HG03354 (cell line): ENCODE measurements around the gene SI.
"Not testable (repeated sequence)": the region's sequence is repeated elsewhere in the genome, so short reads cannot be mapped to it uniquely, and the experiment has no call there.

Experiments used
- ATAC-seq: cut with Tn5 transposase; IDR thresholded peaks from one replicate; pipeline ENCODE4 v1.9.1; 2021; ENCODE audit warnings: mild to moderate bottlenecking; ENCODE audit not compliant: unreplicated experiment, poor library complexity, severe bottlenecking

Gene SI

DNA sequence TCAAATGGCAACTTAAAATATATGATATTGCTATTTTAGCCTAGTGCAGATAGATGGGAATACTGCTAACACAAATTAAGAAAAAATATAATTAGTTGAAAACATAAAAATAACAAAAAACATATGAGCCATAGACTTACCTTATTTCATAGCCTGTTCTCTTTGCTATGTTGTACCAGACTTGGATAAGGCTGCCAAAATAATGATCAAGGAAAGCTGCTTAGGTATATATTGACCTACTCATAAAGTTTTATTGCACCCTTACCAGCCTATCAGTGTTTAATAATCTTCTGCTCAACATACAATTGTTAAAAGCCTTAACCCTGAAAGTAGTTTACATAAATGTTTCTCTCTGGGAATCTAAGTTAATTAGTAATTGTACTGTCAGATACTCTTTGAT is at the start of gene SI:
TSS of gene SI (minus strand) at position 204 of the 400 bp plus-strand sequence. CDS start 2,484 bp downstream, outside the sequence.
- no peak for ATAC-seq

DNA sequence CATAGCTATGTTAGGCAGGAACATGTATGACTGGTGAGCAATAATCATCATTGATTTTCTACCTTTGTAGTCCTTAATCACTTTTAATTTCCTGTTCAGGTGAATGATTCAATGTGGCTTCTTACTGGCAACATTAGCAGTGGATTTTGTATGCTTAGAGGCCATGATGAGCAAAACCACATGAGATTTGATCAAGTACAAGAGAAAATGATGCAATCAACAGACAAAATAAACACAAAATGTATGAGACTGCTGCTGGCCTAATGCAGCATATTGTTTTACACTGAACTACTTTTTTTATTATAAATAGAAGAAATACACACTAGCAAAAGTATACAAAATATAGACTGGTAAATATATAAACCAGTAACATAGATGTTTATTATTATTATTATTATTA is 47.5 kb upstream of the SI start:
- ATAC-seq = no peak

DNA sequence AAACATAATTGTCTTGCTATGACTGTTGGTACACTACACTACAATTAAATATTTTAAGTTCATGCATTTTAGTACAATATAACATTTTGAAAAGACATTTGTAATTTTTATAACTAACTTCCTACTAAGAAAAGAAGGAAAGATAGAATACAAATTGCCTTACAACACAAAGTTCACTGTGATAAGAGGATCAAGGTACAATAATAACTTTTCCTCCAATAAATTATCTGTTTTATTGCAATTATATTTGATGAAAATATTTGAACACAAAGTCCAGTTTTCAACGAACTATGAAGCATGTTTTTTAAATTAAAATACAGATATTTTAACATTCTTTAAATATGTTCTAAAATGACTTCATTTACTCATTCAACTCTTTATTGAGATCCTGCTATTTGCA is 33.1 kb upstream of the SI start:
- no peak for ATAC-seq

DNA sequence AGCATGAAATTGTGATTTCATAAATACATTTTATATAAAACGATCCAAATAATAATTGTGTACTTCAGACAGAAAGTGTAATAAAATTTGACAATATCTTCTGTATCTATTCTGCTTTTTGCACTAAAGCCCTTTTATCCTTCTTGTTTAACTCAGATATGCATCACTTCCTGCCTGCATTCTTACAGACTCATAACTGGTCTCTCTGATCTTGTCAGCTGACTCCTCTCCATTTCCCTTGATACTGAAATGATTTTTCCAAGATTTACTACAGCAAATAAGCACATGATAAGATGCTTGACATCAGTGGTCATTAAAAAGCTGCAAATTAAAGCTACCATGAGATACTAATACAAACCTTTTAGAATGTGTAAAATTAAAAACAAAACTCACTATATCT is 25.3 kb upstream of the SI start:
- no peak for ATAC-seq

DNA sequence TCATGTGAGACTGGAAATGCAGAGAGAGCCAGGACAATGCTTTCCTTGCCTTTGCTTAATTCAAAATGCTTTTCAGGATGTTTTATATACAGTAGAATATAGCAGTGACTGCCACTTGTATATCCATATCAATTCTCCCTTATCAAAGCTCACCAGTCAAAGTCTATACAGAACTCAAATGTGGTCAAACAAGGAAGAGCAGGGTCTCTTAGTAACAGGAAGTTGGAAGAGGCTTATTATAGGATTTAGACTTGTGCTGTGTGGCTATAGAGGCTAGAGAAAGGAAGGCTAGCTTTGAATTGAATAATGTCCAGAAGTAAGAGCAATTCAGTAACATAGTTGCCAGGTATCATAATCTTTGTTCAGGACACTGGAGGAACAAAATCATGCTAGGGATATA is 4.4 kb upstream of the SI start:
- no peak for ATAC-seq

DNA sequence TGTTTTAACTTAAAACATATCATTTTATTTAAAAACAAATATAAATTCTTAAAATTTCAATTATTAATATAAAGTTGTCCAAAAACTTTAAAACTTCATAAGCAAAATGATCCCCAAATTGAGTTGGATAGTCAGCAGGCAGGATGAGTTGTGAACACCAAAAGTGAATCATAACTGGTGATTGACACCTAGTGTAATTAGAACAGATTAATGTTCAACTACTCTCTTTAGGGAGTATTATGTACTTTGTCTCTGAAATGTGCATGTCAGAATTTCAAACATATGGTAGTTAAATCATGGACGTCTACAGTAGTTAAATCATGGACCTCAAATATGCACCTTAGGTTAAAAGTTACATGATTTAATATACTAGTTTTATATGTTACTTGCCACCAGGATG is 2.9 kb upstream of the SI start:
- no peak for ATAC-seq

DNA sequence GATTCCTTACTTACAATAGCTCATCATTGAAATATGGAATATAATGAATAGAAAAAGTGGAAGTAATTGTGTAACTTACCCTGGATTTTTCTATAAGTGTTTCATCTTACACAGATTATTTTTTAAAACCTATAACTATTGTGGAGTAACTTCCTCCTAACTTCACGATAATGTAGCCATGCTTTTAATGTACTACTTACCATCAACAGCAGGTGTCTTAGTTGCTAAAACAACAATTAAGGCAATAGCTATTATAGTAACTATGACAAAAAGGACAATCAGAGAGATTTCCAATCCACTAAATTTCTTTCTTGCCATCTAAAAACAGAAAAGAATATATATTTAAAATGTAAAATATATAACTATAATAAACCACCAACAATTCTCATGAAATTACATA is 2.6 kb downstream of the SI start:
- no peak for ATAC-seq

DNA sequence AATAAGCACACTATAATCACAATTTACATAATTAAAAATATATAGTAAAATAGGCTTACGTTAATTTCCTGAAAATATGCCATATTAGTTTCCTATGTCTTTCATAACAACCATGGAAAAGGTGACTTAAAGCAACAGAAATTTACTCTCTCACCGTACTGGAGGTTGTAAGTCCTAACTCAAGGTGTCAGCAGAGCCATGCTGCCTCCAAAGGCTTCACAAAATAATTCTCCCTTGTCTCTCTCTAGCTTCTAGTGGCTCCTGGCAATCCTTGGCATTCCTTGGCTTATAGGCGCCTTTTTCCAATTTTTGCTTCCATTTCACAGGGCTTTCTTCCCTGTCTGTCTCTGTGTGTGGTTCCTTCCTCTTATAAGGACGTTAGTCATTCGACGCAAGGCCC is 7.6 kb downstream of the SI start:
- no peak for ATAC-seq

DNA sequence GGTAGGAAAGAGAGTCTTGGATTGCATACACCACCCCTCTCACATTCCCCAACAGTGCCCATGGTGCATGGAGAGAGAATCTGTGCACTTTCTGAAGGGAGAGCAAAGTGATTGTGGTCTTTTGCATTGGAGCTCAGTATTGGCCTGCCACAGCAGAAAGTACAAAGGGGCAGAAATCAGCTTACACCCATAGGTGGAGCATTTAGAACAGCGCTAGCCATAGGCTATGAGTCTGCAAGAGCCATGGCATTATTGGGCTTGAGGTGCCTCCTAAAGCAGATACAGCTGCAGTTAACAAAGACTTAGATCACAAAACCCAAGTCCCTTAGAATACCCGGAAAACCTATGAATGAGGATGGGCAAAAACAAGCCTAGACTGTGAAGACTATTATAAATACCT is 21.8 kb downstream of the SI start:
- no peak for ATAC-seq

DNA sequence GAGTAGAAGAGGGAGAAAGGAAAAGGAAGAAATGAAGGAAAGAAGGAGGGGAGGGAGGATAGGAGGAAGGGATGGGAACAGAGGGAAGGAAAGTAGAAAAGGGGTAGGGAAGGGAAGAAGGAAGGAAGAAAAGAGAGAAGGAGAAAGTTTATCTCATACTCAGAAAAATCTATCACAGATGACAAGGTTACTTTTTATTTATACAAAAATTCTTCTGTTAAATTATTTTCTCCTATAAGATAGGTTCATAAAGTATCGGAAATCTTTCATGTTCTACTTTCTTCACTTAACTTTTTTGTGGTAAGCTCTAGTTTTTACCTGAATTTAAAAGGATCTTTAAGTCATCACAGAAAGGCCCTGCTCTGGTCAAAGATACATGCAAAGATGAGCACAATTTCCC is 38.1 kb downstream of the SI start:
- no peak for ATAC-seq

DNA sequence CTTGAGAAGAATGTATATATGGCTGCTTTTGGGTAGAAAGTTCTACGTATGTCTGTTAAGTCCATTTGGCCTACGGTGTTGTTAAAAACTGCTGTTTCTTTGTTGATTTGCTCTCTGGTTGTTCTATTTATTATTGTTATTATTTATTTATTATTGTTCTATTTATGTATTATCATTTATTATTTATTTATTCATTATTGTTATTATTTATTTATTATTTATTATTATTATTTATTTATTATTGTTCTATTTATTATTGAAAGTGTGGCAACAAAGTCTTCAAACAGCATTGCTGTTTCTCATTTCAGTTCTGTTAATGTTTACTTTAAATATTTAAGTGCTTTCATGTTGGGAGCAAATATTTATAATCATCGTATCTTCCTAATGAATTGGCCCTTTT is 66.7 kb downstream of the SI start:
- no peak for ATAC-seq

DNA sequence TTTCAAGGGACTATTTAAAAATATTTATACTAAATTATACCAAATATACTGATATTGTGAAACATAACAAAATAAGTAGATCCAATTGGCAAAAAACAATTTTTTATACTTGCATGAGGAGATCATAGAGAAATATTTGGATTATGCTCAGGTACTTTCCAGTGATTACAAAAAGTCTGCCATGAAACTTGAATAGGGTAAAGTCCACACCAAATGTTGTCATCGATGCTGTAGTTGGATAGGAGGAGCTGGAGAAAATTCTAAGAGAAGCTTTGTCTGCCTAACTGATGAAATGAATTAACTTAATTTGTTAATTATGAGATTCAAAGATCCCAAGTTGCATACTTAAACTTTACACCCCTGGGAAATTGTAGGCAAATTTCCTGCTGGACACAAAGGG is 93.3 kb downstream of the SI start:
- no peak for ATAC-seq

DNA sequence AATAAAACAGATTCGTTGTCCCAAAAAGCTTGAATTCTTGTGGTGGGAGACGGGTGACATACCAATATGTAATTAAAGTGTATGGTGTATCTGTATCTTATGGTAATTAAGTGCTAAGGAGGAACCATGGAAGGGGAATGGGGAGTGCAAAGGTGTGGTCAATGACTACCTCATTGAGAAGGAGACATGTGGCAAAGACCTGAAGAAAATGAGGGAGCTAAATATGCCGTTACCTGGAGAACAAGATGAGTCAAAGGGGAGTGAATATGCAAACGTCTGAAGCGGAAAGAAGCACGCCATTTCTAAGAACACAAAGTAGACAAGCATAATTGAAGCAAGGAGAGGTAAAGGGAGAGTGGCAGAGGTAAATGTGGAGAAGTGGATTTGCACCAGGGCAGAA is 115.7 kb downstream of the SI start:
- no peak for ATAC-seq

DNA sequence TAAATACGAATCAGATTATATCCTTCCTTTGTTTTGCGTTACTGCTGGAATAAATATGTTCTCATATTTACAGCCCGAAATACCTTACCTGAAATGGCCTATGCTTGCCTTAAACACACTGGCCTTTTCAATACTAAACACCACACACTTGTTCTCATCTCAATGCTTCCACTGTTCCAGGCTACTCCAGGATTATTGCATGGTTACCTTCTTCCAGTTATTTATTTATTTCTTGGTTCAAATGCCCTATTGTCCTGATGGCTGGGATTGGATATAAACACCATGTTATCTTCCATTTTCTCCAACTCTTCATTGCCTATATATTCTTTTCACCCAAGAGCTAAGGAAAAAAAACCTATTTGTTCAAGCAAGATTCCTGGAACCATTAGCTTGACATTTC is 125.3 kb downstream of the SI start:
- no peak for ATAC-seq

DNA sequence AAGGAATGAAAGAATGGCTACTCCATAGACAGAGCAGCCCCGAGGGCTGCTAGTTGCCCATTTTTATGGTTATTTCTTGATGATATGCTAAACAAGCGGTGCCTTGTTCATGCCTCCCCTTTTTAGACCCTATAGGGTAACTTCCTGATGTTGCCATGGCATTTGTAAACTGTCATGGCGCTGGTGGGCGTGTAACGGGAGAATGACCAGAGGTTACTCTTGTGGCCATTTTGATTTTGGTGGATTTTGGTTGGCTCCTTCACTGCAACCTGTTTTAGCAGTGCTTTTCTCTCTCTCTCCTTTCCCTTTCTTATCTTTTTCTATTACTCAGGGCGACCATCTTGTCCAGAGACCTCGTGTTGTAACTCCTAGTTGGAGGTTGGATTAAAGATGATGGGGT is 126.9 kb downstream of the SI start:
- not testable (repeated sequence) for ATAC-seq

DNA sequence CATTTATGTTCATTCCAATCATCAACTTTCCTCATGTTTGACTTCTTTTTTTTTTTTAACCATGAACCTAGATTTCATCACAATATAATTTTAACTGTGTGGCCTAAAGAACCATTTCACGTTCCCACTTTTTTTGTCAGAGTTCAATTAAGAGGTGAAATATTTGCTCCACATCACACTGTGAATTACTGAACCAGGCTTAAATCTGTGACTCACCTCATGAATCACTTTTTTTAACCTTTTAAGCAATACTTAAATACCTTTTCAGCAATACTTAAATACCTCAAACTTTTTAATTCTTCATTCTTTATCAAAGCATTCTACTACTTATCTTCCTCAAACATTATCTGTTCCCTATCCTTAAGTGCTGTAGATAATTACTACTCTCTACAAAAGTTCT is 137.6 kb downstream of the SI start:
- ATAC-seq = no peak

DNA sequence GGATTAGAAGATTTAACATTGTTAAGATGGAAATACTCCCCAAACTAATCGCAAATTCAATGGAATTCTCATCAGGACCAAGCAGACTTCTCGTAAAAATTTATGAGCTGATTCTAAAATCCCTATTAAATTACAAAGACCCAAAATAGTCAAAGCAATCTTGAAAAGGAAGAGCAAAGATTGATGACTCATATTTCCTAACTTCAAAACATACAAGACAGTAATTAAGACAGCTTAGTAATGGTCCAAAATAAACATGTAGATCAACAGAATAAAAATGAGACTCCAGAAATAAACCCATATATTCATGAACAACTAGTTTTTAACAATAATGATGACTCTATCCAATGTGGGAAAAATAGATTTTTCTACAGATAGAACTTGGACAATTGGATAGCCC is 148.7 kb downstream of the SI start:
- ATAC-seq = no peak
